LNCaP clone FGC (cell line): Measurements from ENCODE around the gene TRPM3.

ENCODE experiments used
- DNase-seq: peaks from one replicate; pipeline ENCODE4 v3.0.0-alpha.2; 2011; ENCODE audit warnings: low read depth
- H3K4me3 ChIP-seq: 2 replicates; pipeline ENCODE4 v1.5.1; 2011; ENCODE audit warnings: mild to moderate bottlenecking, low read depth, low read length, control low read depth
- TF ChIP-seq, protein P1 (sequence below): IDR thresholded peaks from 2 replicates; pipeline ENCODE4 v1.5.1; 2012; ENCODE audit warnings: mild to moderate bottlenecking; ENCODE audit not compliant: control insufficient read depth, insufficient read depth; ENCODE audit errors: extremely low read depth

TRPM3 gene

DNA sequence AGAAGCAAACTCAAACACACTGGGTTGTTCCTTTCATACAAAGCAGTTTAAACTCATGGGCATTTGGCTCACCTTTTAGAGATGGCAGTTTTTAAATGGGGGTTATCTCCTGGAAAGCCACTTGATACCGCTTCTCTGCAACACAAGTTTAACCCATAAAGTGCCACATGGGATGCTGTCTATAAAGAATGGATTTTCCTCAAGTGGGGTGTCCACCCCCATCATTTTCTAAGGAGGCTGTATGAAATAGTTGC lies 528 bp upstream of the TRPM3 start:
- H3K4me3 ChIP-seq: no peak overlapping the region
- DNase-seq: no peak

DNA sequence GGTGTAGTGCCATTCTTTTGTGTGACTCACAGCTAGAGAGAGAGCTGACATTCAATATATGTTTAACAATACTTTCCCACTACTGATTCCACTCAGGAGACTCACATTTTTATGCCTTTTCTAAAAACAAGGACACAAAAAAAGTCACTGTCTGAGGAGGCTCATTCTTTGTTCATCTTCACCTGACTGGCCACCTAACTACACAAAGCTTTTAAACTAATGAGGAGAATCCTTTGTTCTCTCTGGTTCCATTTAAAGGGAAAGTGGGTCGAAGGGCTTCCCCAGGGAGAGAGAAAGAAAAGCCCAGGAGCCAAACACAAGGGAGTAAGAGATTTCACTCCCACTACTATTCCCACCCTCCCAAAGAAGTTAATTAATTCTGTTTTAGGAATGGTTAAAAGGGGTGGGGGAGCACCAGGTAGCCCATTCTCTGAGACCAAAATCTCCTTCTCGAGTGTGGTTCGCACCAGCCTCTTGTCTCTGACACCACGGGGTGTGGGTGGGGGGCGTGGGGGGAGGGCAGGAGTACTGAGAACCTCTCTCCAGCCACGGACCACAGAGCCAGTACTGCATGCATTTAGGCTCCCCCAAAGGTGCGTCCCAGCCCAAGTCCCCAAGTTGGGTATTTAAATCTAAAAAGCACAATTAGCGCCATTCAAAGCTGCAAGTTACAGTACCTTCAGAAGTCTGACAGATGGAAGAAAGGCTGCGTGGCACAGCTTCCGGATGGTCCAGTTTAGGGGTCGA lies 747 bp downstream of the TRPM3 start:
- TF ChIP-seq, protein P1, sequence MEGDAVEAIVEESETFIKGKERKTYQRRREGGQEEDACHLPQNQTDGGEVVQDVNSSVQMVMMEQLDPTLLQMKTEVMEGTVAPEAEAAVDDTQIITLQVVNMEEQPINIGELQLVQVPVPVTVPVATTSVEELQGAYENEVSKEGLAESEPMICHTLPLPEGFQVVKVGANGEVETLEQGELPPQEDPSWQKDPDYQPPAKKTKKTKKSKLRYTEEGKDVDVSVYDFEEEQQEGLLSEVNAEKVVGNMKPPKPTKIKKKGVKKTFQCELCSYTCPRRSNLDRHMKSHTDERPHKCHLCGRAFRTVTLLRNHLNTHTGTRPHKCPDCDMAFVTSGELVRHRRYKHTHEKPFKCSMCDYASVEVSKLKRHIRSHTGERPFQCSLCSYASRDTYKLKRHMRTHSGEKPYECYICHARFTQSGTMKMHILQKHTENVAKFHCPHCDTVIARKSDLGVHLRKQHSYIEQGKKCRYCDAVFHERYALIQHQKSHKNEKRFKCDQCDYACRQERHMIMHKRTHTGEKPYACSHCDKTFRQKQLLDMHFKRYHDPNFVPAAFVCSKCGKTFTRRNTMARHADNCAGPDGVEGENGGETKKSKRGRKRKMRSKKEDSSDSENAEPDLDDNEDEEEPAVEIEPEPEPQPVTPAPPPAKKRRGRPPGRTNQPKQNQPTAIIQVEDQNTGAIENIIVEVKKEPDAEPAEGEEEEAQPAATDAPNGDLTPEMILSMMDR: no peak
- no peak overlapping the region for H3K4me3 ChIP-seq

More for the DNA sequence above, 528 bp upstream of the TRPM3 start:
- TF ChIP-seq, protein P1: no peak

DNA sequence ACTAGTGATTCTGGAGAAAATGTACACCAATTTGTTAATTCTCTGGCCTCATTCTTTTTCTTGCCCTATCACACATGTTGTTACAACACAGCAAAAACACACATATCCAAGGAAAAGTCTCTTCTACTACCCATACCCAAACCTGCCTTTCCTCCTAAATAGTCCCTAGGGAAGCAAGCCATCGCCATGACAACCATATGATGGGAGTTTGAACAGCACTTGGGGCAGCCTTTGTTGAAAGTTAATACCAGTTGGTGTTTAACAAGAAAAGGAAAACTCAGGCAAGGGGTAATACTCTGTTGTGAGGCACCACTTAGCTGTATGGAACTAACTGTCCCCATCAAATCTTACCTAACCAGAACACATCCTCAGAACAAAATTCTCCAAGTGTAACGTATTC lies 1.7 kb downstream of the TRPM3 start:
- H3K4me3 ChIP-seq: no peak overlapping the region
- no peak for DNase-seq

More for the DNA sequence above, 747 bp downstream of the TRPM3 start:
- DNase-seq: no peak

DNA sequence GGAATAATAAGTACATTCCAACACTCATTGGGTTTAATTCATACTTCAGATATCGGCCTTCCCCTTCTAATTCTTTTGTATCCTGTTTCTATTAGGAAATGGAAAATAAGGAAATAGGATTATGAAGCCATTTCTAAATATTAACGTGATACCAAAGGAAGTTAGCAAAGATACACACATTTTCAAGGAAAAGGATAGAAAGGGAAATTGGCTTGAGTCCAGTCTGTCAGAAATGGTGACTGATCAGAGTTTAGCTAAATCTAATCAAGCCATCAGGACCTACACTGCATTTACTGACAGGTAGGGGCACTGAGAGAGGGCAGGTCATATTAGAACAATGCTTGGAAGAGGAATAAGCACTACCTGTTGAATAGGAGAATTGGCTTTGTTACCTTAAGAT lies 3.1 kb downstream of the TRPM3 start:
- TF ChIP-seq, protein P1: no peak
- H3K4me3 ChIP-seq: no peak overlapping the region
- DNase-seq: no peak

More for the DNA sequence above, 1.7 kb downstream of the TRPM3 start:
- TF ChIP-seq, protein P1: no peak

DNA sequence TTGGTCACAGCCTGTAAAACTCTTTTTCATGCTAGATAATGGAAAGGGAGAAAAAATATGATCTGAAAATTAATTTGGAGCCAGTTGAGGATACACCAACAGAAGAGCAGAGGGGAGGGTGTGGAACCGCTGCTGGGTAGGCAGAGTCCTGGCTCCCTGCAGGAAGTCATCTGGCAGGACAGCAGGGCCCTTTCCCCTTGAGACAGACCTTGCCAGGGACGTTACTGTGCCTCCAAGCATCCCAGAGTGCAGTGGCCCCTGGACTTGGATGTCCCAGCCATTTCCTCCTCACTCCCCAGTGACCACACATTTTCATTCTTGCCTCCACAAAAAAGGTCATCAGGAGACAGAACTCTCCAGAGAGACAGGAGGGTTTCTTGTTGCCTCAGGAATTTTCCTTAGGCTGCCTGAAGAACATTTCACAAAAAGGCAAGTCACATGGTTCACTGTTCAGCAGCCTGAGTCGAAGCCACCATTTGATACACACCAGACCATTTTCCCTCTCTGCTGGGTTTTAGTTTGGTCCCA lies 5.9 kb downstream of the TRPM3 start:
- TF ChIP-seq, protein P1: no peak
- no peak for DNase-seq

DNA sequence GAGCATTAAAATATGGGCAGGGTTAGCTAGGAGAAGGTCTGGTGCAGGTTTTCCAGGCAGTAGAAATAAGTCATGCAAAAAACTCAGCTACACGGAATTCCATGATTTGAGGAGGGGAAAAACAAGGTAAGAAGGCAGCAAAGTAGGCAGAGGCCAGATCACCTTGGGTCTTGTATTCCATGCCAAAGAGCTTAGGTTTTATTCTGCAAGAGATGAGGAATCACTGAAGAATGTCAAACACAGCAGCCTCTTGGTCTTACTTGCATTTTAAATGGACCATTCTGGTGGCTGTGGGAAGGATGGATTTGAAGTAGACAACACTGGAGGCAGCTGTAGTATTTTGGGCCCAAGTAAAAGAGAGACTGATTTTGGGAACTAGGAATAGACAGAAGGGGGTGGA lies 8.6 kb downstream of the TRPM3 start:
- no peak overlapping the region for H3K4me3 ChIP-seq
- TF ChIP-seq, protein P1: no peak
- no peak for DNase-seq

More for the DNA sequence above, 5.9 kb downstream of the TRPM3 start:
- no peak overlapping the region for H3K4me3 ChIP-seq

DNA sequence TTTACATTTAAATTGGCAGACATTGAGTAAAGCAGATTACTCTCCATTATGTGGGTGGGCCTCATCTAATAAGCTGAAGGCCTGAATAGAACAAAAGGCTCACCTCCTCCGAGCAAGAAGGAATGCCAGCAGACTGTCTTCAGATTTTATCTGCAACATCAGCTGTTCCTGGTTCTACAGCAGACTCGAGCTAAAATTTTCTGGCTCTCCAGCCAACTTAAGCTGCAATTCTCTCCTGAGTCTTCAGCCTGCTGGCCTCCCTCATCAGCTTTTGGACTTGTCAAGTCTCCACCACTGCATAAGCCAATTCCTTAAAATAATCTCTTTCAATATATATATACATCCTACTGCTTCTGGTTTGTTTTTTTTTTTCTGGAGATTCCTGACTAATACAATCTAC lies 12.5 kb downstream of the TRPM3 start:
- no peak for DNase-seq
- no peak overlapping the region for H3K4me3 ChIP-seq
- TF ChIP-seq, protein P1: no peak
